ENCODE measurements around the gene TMBIM1.
A peak's percentile ranks its signal among the peaks of the same experiment; 100 is the strongest.

Gene TMBIM1

GRCh38 chr2:218272531-218273212 is 19.6 kb downstream of the TMBIM1 start (continued):
- TF ChIP-seq ZNF423 (tag by site-specific recombination; IDR thresholded peaks at IDR 0.05) (peak; percentile 79; the same call in 1 of the 2 replicates), RBAK (tag by site-specific recombination; IDR thresholded peaks at IDR 0.05) (no peak), ZNF138 (tag by site-specific recombination; IDR thresholded peaks at IDR 0.05; ENCODE audit: borderline replicate concordance) (no peak), ZNF335 (tag by site-specific recombination; conservative IDR thresholded peaks at IDR 0.05) (0 out of 2 replicates have a peak, but pooled peaks have one; percentile 15), ZNF174 (tag by site-specific recombination; IDR thresholded peaks at IDR 0.05) (no peak), ZNF449 (tag by site-specific recombination; IDR thresholded peaks at IDR 0.05) (peak; percentile 66; the same call in 1 of the 2 replicates), ZSCAN16 (tag by site-specific recombination; IDR thresholded peaks at IDR 0.05) (no peak), MEIS1 (CRISPR knock-in tag; IDR thresholded peaks at IDR 0.05; ENCODE audit: borderline replicate concordance) (no peak), KLF7 (tag by site-specific recombination; IDR thresholded peaks at IDR 0.05; ENCODE audit: borderline replicate concordance) (peak; percentile 91), ZEB2 (tag by site-specific recombination; IDR thresholded peaks at IDR 0.05) (peak; percentile 79), BCL6B (tag by site-specific recombination; IDR thresholded peaks at IDR 0.05) (no peak), ZNF692 (tag by site-specific recombination; IDR thresholded peaks at IDR 0.05) (0 out of 2 replicates have a peak, but pooled peaks have one; percentile 30), ZNF843 (tag by site-specific recombination; IDR thresholded peaks at IDR 0.05) (0 out of 2 replicates have a peak, but pooled peaks have one; percentile 27), PRDM4 (tag by site-specific recombination; IDR thresholded peaks at IDR 0.05) (peak; percentile 61; the same call in 1 of the 2 replicates), ZNF140 (tag by site-specific recombination; IDR thresholded peaks at IDR 0.05) (no peak), ZXDB (tag by site-specific recombination; IDR thresholded peaks at IDR 0.05) (no peak), ZNF580 (tag by site-specific recombination; IDR thresholded peaks at IDR 0.05) (peak; percentile 87), CTCF (tag by site-specific recombination; IDR thresholded peaks at IDR 0.05) (peak; percentile 90), ZBTB11 (tag by site-specific recombination; conservative IDR thresholded peaks at IDR 0.05; ENCODE audit: low read depth) (no peak), ZNF211 (tag by site-specific recombination; IDR thresholded peaks at IDR 0.05; ENCODE audit: low read depth) (no peak), ZNF501 (tag by site-specific recombination; IDR thresholded peaks at IDR 0.05) (no peak; the same call in 1 of the 2 replicates), PRDM1 (tag by site-specific recombination; IDR thresholded peaks at IDR 0.05) (no peak), KLF1 (tag by site-specific recombination; IDR thresholded peaks at IDR 0.05) (peak; percentile 98), YY2 (tag by site-specific recombination; IDR thresholded peaks at IDR 0.05) (no peak), ZNF473 (tag by site-specific recombination; IDR thresholded peaks at IDR 0.05) (no peak), ZNF677 (tag by site-specific recombination; IDR thresholded peaks at IDR 0.05) (no peak), ZNF19 (tag by site-specific recombination; IDR thresholded peaks at IDR 0.05; ENCODE audit: low read depth) (no peak), REPIN1 (tag by site-specific recombination; IDR thresholded peaks at IDR 0.05; ENCODE audit: low read depth) (no peak)
